Tibial artery (tissue), 4 donors: ENCODE measurements around the gene ARL5B.
A peak's percentile ranks its signal among the peaks of the same experiment; 100 is the strongest.

Experiments used
- DNase-seq, 2 donors: peaks; one replicate each; pipeline ENCODE4 v3.0.0-alpha.2; 2019
- H3K27ac ChIP-seq, 2 donors: fragments of 200-600 bp; sonication (generic) in 1 of 2; 1 replicate in 1 of 2; 2 replicates in 1 of 2; pipeline ENCODE4 v1.5.1; 2018 to 2019; ENCODE audit warnings: mild to moderate bottlenecking in 1 of 2
- H3K27me3 ChIP-seq, 2 donors: fragments of 200-600 bp; sonication (generic) in 1 of 2; one replicate each; pipeline versions ENCODE4 v1.5.1 to v1.6.0; 2016 to 2019
- H3K36me3 ChIP-seq, 3 donors: fragments of 200-600 bp; sonication (generic) in 2 of 3; one replicate each; pipeline ENCODE4 v1.5.1; 2016 to 2019; ENCODE audit warnings: mild to moderate bottlenecking in 2 of 3
- H3K4me1 ChIP-seq, 4 donors: fragments of 200-600 bp; sonication (generic) in 2 of 4; 1 replicate in 3 of 4; 2 replicates in 1 of 4; pipeline ENCODE4 v1.5.1; 2016 to 2019
- H3K4me3 ChIP-seq, 2 donors: fragments of 200-600 bp; sonication (generic) in 1 of 2; 1 replicate in 1 of 2; 2 replicates in 1 of 2; pipeline ENCODE4 v1.5.1; 2018 to 2019; ENCODE audit warnings: mild to moderate bottlenecking in 2 of 2
- H3K9me3 ChIP-seq, 3 donors: fragments of 200-600 bp; sonication (generic) in 1 of 3; one replicate each; pipeline ENCODE4 v1.5.1; 2016 to 2019
- intact Hi-C: fragments of 100-400 bp; cut with DNase I; formaldehyde crosslinking; loops from one replicate; pipeline ENCODE4 v1.15.0; 2023; ENCODE audit warnings: low total_unique reads
- TF ChIP-seq, protein P1 (sequence below), 2 experiments: fragments of 200-600 bp in 1 of 2; fragments of 450-650 bp in 1 of 2; IDR thresholded peaks; one replicate each; pipeline ENCODE4 v1.5.1; 2017 to 2019; ENCODE audit warnings: antibody characterized with exemption in 2 of 2, mild to moderate bottlenecking in 1 of 2, moderate library complexity in 1 of 2

Gene ARL5B

DNA sequence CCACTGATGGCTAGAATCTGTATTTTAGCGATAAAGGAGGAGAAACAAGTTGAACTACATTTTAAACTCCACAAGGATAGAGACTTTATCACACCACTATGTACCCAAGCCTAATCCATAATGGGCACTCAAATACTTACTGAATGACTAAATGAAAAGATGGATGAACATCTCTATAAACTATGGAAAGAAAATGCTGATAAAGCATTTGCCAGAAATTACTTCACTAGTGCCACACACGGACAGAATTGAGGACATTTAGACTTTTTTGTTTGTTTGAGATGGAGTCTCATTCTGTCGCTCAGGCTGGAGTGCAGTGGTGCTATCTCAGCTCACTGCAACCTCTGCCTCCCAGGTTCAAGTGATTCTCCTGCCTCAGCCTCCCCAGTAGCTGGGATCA, 6.1 kb upstream of the ARL5B start:
- no peak overlapping the region for H3K27ac ChIP-seq
- intact Hi-C loops, result no loop called here

DNA sequence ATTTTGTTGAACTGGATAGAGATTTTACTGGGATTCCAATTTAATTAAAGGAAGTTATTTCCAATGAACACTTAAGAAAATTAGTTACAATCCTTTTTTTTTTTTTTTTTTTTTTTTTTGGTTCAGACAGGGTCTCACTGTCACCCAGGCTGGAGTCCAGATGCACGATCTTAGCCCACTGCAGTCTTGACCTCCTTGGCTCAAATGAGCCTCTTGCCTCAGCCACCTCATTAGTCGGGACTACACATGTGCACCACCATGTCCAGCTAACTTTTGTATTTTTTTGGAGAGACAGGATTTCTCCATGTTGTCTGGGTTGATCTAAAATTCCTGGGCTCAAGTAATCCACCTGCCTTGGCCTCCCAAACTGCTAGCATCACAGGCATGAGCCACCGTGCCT, 2.5 kb upstream of the ARL5B start:
- TF ChIP-seq, protein P1, sequence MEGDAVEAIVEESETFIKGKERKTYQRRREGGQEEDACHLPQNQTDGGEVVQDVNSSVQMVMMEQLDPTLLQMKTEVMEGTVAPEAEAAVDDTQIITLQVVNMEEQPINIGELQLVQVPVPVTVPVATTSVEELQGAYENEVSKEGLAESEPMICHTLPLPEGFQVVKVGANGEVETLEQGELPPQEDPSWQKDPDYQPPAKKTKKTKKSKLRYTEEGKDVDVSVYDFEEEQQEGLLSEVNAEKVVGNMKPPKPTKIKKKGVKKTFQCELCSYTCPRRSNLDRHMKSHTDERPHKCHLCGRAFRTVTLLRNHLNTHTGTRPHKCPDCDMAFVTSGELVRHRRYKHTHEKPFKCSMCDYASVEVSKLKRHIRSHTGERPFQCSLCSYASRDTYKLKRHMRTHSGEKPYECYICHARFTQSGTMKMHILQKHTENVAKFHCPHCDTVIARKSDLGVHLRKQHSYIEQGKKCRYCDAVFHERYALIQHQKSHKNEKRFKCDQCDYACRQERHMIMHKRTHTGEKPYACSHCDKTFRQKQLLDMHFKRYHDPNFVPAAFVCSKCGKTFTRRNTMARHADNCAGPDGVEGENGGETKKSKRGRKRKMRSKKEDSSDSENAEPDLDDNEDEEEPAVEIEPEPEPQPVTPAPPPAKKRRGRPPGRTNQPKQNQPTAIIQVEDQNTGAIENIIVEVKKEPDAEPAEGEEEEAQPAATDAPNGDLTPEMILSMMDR (IDR thresholded peaks at IDR 0.05), result no peak
- intact Hi-C loops, result no loop called here
- no peaks in the 10 kb centered on the region for H3K9me3 ChIP-seq

More for the DNA sequence above, 6.1 kb upstream of the ARL5B start:
- DNase-seq, result no peak
- Histone ChIP-seq H3K9me3 (no peaks in the 10 kb centered on the region), H3K4me1 (peaks cover 0 to 30% (median 16%) of the 10 kb centered on the region in 4 donors), H3K27me3 (no peaks in the 10 kb centered on the region), H3K4me3 (no peak overlapping the region), H3K36me3 (no peaks in the 10 kb centered on the region)
- TF ChIP-seq, protein P1 (IDR thresholded peaks at IDR 0.05), result no peak

DNA sequence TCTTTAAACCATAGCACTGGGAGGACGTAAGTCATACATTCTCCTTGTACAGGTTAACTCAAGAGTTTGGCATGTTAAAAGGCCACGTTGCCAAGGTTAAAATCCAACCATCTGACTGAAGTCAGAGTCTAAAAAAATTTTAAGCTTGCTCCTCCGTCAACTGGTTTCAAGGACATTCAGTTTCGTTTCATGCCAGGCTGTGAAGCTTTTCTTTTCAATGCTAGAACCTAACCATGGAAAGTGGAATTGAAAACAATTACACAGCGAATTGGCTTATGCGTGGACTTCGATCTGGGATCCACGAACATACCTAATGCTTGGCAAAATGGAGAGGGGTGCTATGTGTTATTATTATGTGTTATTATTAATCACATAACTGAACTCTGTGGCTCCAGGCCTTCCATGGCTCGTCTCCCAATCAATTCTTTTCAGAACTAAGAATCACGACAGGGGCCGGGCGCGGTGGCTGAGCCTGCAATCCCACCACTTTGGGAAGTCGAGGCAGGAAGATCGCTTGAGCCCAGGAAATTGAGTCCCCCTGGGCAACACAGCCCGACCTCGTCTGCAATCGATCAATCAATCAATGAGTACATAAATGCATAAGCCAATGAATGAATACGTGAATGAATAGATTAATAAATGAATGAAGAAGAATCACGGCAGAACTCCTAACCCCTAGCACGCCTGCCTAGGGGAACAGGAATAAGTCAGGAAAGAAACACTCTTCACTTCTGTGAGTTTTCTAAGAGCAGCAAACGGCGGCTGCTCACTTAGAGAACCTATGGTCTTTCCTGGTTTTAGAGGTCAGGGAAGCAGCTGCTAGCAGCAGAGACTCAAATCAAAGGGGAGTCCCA, 733 bp upstream of the ARL5B start:
- H3K27ac ChIP-seq, result peak overlapping the region; percentile 94 to 99
- TF ChIP-seq, protein P1 (IDR thresholded peaks at IDR 0.05), result no peak
- intact Hi-C loops, result no loop called here
- no peaks in the 10 kb centered on the region for H3K27me3 ChIP-seq
- DNase-seq, result no peak
- peak overlapping the region; percentile 67 to 99 for H3K4me3 ChIP-seq
- no peaks in the 10 kb centered on the region for H3K9me3 ChIP-seq
- no peaks in the 10 kb centered on the region for H3K36me3 ChIP-seq
- H3K4me1 ChIP-seq, result peaks cover 0 to 39% (median 18%) of the 10 kb centered on the region in 4 donors

More for the DNA sequence above, 2.5 kb upstream of the ARL5B start:
- no peak overlapping the region for H3K27ac ChIP-seq
- no peak overlapping the region for H3K4me3 ChIP-seq
- DNase-seq, result no peak
- no peaks in the 10 kb centered on the region for H3K36me3 ChIP-seq
- peaks cover 0 to 29% (median 15%) of the 10 kb centered on the region in 4 donors for H3K4me1 ChIP-seq
- H3K27me3 ChIP-seq, result no peaks in the 10 kb centered on the region

DNA sequence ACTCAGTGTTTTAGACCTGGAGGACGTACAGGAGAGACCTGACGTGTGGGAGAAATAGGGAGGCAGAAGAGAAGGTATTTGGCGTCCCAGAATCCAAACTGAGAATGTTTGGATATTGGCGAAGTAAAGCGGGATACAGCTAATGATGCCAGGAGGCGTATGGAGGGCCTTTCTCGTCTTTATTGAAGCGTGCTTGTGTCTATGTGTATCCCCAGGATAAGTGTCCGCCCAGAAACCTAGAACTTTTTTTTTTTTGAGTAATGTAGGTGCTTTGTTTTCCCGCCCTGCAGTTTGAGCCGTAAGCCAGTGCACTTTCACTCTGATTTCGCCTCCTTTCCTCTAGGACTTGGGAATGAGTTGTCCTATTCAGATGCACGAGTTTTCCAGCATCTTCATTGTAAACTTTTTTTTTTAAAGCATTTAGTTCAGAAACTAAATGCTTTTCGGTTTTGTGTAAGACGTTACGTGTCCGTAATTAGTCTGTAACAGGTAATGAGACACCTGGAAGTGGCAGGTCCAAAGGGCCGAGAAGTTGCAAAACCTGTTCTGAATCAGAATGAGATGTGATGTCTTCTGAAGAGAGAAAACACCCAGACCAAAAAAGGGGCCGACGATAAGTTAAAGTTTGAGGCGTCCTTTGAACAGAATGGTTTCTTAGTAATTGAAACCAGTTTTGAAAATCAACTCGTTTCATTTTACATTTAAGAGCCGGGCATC, 746 bp downstream of the ARL5B start:
- DNase-seq, result no peak

DNA sequence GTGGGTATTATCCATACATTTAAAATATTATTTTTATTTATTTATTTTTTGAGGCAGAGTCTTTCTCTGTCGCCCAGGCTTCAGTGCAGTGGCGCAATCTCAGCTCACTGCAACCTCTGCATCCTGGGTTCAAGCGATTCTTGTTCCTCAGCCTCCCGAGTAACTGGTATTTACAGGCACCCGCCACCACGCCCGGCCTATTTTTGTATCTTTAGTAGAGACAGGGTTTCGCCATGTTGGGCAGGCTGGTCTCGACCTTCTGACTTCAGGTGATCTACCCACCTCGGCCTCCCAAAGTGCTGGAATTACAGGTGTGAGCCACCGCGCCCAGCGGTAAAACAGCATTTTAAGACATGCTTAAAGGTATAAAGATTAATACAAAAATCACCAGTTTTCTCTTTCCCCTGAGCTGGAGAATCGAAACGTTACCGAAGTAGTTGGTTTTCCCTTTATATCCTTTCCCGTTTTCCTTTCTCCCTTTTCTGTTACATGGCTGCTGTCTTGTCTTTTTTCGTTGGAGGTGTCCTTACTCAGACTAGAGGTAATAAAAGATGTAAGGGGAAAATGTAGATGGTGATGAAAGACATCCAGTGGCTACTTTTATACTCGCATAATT, 1.7 kb downstream of the ARL5B start:
- intact Hi-C loops, result no loop called here
- Histone ChIP-seq H3K9me3 (no peaks in the 10 kb centered on the region), H3K27ac (peak overlapping the region in 1 of 2 donors; percentile 99), H3K4me3 (peak overlapping the region; percentile 67 to 99), H3K4me1 (peaks cover 0 to 43% (median 18%) of the 10 kb centered on the region in 4 donors), H3K36me3 (no peaks in the 10 kb centered on the region), H3K27me3 (no peaks in the 10 kb centered on the region)
- no peak for DNase-seq
- TF ChIP-seq, protein P1 (IDR thresholded peaks at IDR 0.05), result no peak

More for the DNA sequence above, 746 bp downstream of the ARL5B start:
- no peaks in the 10 kb centered on the region for H3K27me3 ChIP-seq
- TF ChIP-seq, protein P1 (IDR thresholded peaks at IDR 0.05), result no peak
- peak overlapping the region; percentile 67 to 99 for H3K4me3 ChIP-seq
- no peaks in the 10 kb centered on the region for H3K9me3 ChIP-seq
- peak overlapping the region; percentile 94 to 99 for H3K27ac ChIP-seq
- no peaks in the 10 kb centered on the region for H3K36me3 ChIP-seq
- peaks cover 0 to 39% (median 18%) of the 10 kb centered on the region in 4 donors for H3K4me1 ChIP-seq
- intact Hi-C loops, result no loop called here
